Cardiac fibroblast (primary cell): ENCODE measurements around the gene HEMK1.

Experiments
- DNase-seq, 2 donors: peaks; one replicate each; pipeline versions ENCODE4 v3.0.0 to v3.0.0-alpha.2; 2010; ENCODE audit warnings: low read depth in 2 of 2
- H3K4me3 ChIP-seq, 2 donors: replicated peaks in 1 of 2; 1 replicate in 1 of 2; 2 replicates in 1 of 2; pipeline ENCODE4 v1.5.1; 2011; ENCODE audit warnings: low read depth in 2 of 2, low read length in 2 of 2, mild to moderate bottlenecking in 2 of 2, moderate library complexity in 1 of 2
- TF ChIP-seq, protein P1 (sequence below): IDR thresholded peaks from one replicate; pipeline ENCODE4 v1.5.1; 2011; ENCODE audit warnings: low read depth, mild to moderate bottlenecking, low read length, inconsistent platforms

Gene HEMK1

GRCh38 chr3:50582083-50582482 lies 12.8 kb downstream of the HEMK1 start:
- no peak for DNase-seq
- H3K4me3 ChIP-seq = no peak overlapping the region
- TF ChIP-seq, protein P1, sequence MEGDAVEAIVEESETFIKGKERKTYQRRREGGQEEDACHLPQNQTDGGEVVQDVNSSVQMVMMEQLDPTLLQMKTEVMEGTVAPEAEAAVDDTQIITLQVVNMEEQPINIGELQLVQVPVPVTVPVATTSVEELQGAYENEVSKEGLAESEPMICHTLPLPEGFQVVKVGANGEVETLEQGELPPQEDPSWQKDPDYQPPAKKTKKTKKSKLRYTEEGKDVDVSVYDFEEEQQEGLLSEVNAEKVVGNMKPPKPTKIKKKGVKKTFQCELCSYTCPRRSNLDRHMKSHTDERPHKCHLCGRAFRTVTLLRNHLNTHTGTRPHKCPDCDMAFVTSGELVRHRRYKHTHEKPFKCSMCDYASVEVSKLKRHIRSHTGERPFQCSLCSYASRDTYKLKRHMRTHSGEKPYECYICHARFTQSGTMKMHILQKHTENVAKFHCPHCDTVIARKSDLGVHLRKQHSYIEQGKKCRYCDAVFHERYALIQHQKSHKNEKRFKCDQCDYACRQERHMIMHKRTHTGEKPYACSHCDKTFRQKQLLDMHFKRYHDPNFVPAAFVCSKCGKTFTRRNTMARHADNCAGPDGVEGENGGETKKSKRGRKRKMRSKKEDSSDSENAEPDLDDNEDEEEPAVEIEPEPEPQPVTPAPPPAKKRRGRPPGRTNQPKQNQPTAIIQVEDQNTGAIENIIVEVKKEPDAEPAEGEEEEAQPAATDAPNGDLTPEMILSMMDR = no peak

DNA sequence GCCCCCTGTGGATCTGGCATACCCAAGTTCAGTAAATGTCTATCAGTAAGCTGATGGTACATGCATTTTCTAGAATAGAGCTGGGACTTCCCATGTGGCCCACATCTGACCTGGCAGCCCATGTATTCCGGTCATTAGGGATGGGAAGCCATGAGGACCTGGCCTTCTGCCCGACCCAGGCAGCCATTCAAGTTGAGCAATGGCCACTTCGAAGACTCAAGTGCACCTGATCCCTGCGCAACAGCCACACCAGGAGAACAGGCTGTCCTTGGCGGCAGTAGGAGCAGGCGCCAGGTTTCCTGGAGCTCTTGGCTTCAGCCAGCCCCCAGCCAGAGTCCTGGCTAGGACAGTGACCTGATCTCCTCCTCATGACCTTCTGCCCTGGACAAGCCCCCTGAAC lies 14.6 kb downstream of the HEMK1 start:
- no peak for DNase-seq
- H3K4me3 ChIP-seq = no peak overlapping the region
- TF ChIP-seq, protein P1 = no peak

DNA sequence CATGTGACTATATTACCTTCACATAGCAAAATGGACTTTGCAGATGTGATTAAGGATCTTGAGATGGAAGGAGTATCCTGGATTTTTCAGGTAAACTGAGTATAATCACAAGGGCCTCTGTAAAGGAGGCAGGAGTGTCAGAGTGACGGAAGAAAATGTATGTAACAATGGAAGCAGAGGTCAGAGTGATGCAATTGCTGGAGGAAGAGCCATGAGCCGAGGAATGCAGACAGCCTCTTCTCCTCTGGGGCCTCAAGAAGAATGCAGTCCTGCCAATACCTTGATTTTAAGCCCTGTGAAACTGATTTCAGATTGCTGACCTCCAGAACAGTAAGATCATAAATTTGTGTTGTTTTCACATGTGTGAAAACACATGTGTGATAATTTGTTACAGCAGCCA lies 15.1 kb downstream of the HEMK1 start:
- peak; percentile 57 to 61 for DNase-seq
- H3K4me3 ChIP-seq = no peak overlapping the region

DNA sequence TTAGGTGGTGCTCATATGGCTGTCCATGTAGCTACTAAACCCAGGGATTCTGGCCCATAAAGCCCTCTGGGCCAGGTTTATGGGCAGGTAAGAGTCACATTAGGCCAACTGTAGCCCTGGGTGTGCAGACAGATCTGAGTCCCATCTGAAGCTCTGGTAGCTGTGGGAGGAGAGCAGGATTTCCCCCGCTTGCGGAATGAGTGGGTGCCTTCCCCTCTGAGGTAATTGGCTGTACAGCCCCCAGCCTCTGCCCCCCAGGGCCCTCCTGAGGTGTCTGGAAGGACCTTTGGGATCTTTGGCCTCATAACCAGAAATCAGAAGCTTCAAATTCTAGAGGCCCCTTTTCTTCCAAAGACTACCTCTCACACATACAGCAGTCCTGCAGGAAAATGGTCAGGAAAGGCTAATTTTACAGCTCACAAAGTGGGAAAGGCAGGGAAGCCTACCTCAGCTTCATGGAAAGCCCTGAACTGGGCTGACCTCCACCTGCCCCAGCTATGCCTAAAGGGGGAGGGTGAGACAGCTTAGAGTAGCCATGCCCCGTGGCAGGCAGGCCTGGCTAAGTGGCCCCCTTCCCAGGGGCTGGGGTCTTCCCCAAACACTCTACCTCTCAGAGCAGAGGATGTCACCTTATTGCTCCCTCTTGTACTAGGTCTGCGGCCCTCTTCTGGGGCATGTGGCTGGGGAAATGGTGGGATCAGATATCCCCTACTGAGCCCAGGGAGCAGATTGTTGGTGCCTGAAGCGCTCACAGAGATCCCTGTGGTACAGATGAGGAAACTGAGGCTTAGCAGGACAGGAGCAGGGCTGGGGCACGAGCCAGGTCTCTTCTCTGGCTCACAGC lies 16.8 kb downstream of the HEMK1 start:
- H3K4me3 ChIP-seq = no peak overlapping the region
- TF ChIP-seq, protein P1 = no peak
- DNase-seq = no peak

More for the DNA sequence above, 15.1 kb downstream of the HEMK1 start:
- TF ChIP-seq, protein P1 = no peak

DNA sequence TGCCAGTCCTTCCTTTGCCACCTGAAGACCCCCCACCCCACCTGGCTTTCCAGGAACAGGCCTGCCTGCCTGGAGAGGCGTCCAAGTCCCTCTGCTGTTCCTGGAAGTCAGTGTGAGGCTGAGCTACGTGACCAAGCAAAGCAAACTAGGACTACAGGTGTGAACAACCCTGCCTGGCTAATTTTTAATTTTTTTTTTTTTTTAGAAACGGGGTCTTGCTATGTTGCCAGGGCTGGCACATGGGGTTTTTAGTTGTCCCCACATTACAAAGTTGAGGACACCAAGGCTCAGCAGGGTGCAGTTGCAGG lies 17.4 kb downstream of the HEMK1 start:
- no peak overlapping the region for H3K4me3 ChIP-seq
- DNase-seq = no peak
- TF ChIP-seq, protein P1 = no peak

DNA sequence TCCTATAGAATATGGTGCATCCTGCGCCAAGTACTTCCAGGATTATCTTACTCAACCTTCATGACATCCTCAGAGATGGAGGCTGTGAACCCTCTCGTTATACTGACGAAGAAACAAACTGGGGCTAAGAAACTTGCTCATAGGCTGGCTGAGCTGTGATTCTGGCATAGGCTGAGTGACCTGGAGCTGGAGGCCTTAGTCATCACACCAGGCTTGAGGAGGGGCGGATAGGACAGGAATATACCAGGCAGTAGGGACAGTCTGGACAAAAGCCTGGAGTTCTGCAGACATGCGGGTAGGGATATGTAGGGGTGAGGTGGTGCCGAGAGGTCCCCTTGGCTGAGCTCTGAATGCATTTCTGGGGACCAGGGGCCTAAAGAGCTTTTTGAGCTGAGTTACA lies 18.1 kb downstream of the HEMK1 start:
- TF ChIP-seq, protein P1 = no peak
- peak; percentile 31 to 37 for DNase-seq

More for the DNA sequence above, 18.1 kb downstream of the HEMK1 start:
- no peak overlapping the region for H3K4me3 ChIP-seq
